GM12878 (cell line): Measurements from ENCODE around the gene QPCT.

Experiments
- BHLHE40 ChIP-seq, 2 experiments: fragments of 450-650 bp in 1 of 2; IDR thresholded peaks; 2 replicates each; pipeline ENCODE4 v1.6.1; 2011 to 2017; ENCODE audit warnings: low read depth in 2 of 2, borderline replicate concordance in 1 of 2, improper control_type of control experiment in 1 of 2, low read length in 1 of 2, mild to moderate bottlenecking in 1 of 2
- BRCA1 ChIP-seq: IDR thresholded peaks from 2 replicates; pipeline ENCODE4 v1.6.1; 2011; ENCODE audit warnings: low read depth, low read length, improper control_type of control experiment
- EZH2 ChIP-seq: IDR thresholded peaks from 2 replicates; pipeline ENCODE4 v1.6.1; 2012; ENCODE audit warnings: low read depth, mild to moderate bottlenecking, control low read depth, inconsistent platforms, low read length, borderline replicate concordance; ENCODE audit not compliant: control insufficient read depth
- RCOR1 ChIP-seq: conservative IDR thresholded peaks from 2 replicates; pipeline ENCODE4 v1.6.1; 2012; ENCODE audit warnings: low read depth, low read length, improper control_type of control experiment
- YY1 ChIP-seq: IDR thresholded peaks from 2 replicates; pipeline ENCODE4 v1.6.1; 2011; ENCODE audit warnings: low read depth, mild to moderate bottlenecking, low read length
- ZNF274 ChIP-seq: IDR thresholded peaks from one replicate; pipeline ENCODE4 v1.8.0; 2011; ENCODE audit not compliant: insufficient read length, insufficient read depth
- TF ChIP-seq, protein P1 (sequence below): IDR thresholded peaks from 2 replicates; pipeline ENCODE4 v1.6.1; 2012; ENCODE audit warnings: mild to moderate bottlenecking, low read depth, low read length

DNA sequence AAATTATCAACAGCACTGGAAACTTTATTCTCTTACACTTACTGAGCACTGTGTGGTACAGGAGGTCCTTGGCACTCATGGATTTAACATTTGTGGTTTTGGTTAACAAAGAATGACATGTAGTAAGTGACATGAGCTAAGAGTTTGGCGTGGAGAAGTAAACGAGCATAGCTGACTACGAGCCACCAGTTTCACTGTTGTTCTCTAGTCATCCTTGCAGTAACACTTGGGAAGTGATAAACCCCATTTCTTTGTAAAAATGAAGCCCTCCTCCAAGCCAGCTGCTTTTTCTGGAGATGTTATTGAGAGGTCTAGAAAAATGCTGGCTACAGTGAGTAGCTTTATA, 32.7 kb downstream of the QPCT start:
- TF ChIP-seq RCOR1 (no peak), BHLHE40 (IDR thresholded peaks at IDR 0.05; ENCODE audit: borderline replicate concordance in 1 of 2, low read depth in 2 of 2, low read length in 1 of 2) (peak in 1 of 2 experiments; percentile 20; a peak in 1 of 4 replicates), ZNF274 (no peak), YY1 (no peak), BRCA1 (no peak), EZH2 (no peak)
- TF ChIP-seq, protein P1, sequence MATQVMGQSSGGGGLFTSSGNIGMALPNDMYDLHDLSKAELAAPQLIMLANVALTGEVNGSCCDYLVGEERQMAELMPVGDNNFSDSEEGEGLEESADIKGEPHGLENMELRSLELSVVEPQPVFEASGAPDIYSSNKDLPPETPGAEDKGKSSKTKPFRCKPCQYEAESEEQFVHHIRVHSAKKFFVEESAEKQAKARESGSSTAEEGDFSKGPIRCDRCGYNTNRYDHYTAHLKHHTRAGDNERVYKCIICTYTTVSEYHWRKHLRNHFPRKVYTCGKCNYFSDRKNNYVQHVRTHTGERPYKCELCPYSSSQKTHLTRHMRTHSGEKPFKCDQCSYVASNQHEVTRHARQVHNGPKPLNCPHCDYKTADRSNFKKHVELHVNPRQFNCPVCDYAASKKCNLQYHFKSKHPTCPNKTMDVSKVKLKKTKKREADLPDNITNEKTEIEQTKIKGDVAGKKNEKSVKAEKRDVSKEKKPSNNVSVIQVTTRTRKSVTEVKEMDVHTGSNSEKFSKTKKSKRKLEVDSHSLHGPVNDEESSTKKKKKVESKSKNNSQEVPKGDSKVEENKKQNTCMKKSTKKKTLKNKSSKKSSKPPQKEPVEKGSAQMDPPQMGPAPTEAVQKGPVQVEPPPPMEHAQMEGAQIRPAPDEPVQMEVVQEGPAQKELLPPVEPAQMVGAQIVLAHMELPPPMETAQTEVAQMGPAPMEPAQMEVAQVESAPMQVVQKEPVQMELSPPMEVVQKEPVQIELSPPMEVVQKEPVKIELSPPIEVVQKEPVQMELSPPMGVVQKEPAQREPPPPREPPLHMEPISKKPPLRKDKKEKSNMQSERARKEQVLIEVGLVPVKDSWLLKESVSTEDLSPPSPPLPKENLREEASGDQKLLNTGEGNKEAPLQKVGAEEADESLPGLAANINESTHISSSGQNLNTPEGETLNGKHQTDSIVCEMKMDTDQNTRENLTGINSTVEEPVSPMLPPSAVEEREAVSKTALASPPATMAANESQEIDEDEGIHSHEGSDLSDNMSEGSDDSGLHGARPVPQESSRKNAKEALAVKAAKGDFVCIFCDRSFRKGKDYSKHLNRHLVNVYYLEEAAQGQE: no peak
